Loucy (cell line): ENCODE measurements around the gene OR5H14.
"Not testable (repeated sequence)": the region's sequence is repeated elsewhere in the genome, so short reads cannot be mapped to it uniquely, and the experiment has no call there.

Source experiments
- EZH2phosphoT487 ChIP-seq: fragments of 200-600 bp; IDR thresholded peaks from 2 replicates; pipeline ENCODE4 v1.6.1; 2018; ENCODE audit warnings: antibody characterized with exemption, mild to moderate bottlenecking, moderate library complexity, borderline replicate concordance
- TF ChIP-seq, protein P1 (sequence below): fragments of 200-600 bp; sonication (generic); conservative IDR thresholded peaks from 2 replicates; pipeline ENCODE4 v1.5.1; 2014; ENCODE audit warnings: mild to moderate bottlenecking, antibody characterized with exemption, low read length

DNA sequence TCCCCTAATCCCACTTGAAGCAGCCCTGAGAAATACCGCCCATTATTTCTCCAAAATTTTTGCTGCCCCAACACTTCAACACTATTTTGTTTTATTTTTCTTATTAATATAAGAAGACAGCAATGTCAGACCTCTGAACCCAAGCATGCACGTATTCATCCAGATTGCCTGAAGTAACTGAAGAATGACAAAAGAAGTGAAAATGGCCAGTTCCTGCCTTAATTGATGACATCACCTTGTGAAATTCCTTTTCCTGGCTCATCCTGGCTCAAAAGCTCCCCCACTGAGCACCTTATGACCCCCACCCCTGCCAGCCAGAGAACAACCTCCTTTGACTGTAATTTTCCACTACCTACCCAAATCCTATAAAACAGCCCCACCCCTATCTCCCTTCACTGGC, 49.0 kb downstream of the OR5H14 start:
- TF ChIP-seq, protein P1, sequence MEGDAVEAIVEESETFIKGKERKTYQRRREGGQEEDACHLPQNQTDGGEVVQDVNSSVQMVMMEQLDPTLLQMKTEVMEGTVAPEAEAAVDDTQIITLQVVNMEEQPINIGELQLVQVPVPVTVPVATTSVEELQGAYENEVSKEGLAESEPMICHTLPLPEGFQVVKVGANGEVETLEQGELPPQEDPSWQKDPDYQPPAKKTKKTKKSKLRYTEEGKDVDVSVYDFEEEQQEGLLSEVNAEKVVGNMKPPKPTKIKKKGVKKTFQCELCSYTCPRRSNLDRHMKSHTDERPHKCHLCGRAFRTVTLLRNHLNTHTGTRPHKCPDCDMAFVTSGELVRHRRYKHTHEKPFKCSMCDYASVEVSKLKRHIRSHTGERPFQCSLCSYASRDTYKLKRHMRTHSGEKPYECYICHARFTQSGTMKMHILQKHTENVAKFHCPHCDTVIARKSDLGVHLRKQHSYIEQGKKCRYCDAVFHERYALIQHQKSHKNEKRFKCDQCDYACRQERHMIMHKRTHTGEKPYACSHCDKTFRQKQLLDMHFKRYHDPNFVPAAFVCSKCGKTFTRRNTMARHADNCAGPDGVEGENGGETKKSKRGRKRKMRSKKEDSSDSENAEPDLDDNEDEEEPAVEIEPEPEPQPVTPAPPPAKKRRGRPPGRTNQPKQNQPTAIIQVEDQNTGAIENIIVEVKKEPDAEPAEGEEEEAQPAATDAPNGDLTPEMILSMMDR = not testable (repeated sequence)
- TF ChIP-seq EZH2phosphoT487 = not testable (repeated sequence)
